MCF 10A (cell line): ENCODE data around the gene HEATR3. TPM values are rescaled to one million over a fixed set of nuclear protein-coding genes. Genes with fewer than 3 reads are reported as not detected.

ENCODE experiments used
- BruUV-seq: library from RNA; stranded (reverse); fragments of 400-500 nt; replicated peaks from 2 replicates; lab custom pipeline; 2021; lab: Mats Ljungman, UMichigan
- CTCF ChIA-PET: fragments of 300-600 bp; sonication (Branson Sonifier 250); formaldehyde crosslinking; extraction: SDS; loops from one replicate; lab custom pipeline; 2021; ENCODE audit warnings: antibody characterized with exemption, inconsistent platforms; lab: Yijun Ruan, JAX
- POLR2A ChIA-PET: fragments of 300-600, 350-650 bp; sonication (Branson Sonifier 250); formaldehyde crosslinking; extraction: SDS; loops from one replicate; lab custom pipeline; 2020; ENCODE audit warnings: antibody characterized with exemption, inconsistent platforms; lab: Yijun Ruan, JAX
- DNase-seq: peaks from one replicate; pipeline ENCODE4 v3.0.0-alpha.2; 2018; ENCODE audit not compliant: unreplicated experiment
- H3K27ac Mint-ChIP-seq: one replicate; pipeline ENCODE4 v1.8.0; 2022; ENCODE audit warnings: mild to moderate bottlenecking, low read depth, mixed read lengths; ENCODE audit not compliant: unreplicated experiment
- H3K27me3 Mint-ChIP-seq: one replicate; pipeline ENCODE4 v1.8.0; 2022; ENCODE audit warnings: mixed read lengths; ENCODE audit not compliant: insufficient read depth, unreplicated experiment
- H3K36me3 Mint-ChIP-seq: one replicate; pipeline ENCODE4 v1.8.0; 2022; ENCODE audit warnings: mild to moderate bottlenecking, moderate library complexity, mixed read lengths; ENCODE audit not compliant: insufficient read depth, unreplicated experiment
- H3K4me1 Mint-ChIP-seq: one replicate; pipeline ENCODE4 v1.8.0; 2022; ENCODE audit warnings: mixed read lengths; ENCODE audit not compliant: insufficient read depth, unreplicated experiment
- H3K4me3 Mint-ChIP-seq: one replicate; pipeline ENCODE4 v1.8.0; 2022; ENCODE audit warnings: mild to moderate bottlenecking, moderate library complexity, mixed read lengths; ENCODE audit not compliant: unreplicated experiment
- H3K9me3 Mint-ChIP-seq: one replicate; pipeline ENCODE4 v1.8.0; 2022; ENCODE audit warnings: mixed read lengths; ENCODE audit not compliant: unreplicated experiment
- intact Hi-C: fragments of 100-400 bp; cut with micrococcal nuclease; formaldehyde crosslinking; loops from 2 replicates; pipeline ENCODE4 v1.14.1; 2022
- total RNA-seq: library from RNA; stranded (reverse); gene quantifications from 2 replicates; pipeline ENCODE4 v1.2.3, GENCODE V29; 2022
- TF ChIP-seq, protein P1 (sequence below): fragments of 200-600 bp; IDR thresholded peaks from one replicate; pipeline ENCODE4 v1.8.0; 2022; ENCODE audit warnings: antibody characterized with exemption, mild to moderate bottlenecking; ENCODE audit not compliant: unreplicated experiment

The HEATR3 gene
- total RNA-seq, 1 experiment from 2014 or later: 13.3 TPM

DNA sequence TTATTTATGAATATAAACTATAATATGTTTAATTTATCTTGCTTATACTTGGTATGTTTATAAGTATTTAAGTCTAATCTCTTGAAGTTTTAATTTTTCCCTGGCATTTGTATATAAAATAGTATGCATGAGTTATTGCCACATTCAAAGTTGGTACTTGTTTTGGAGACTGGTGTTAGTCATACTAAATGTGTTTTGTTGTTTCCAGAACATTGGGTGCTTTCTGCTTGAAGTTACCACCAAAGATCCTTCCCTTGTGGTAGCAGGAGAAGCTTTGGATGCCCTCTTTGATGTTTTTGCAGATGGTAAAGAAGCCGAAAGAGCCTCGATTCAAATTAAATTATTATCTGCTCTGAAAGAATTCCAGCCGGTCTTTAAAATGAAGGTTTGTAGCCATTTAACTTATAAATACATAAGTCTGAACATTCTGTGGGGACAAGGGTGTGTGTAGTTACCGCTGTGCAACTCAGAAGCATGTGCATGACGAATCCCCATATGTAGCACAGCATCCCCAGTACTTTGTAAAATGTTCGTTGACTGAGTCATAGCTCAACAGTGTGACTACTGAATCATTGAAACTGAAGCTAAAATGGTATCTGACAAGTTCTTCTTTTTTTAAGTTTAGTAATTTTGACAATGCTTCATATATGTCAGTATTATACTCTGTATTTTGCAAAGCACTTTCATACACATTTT lies 36.4 kb downstream of the HEATR3 start:
- peaks cover 5% of the 10 kb centered on the region for H3K4me1 Mint-ChIP-seq
- H3K9me3 Mint-ChIP-seq: no peaks in the 10 kb centered on the region
- no peak overlapping the region for H3K4me3 Mint-ChIP-seq
- H3K27me3 Mint-ChIP-seq: no peaks in the 10 kb centered on the region
- peak overlapping the region; percentile 67 for H3K27ac Mint-ChIP-seq
- no TSS peak for BruUV-seq
- intact Hi-C loops: no loop called here
- peaks cover 65% of the 10 kb centered on the region for H3K36me3 Mint-ChIP-seq
- TF ChIP-seq, protein P1, sequence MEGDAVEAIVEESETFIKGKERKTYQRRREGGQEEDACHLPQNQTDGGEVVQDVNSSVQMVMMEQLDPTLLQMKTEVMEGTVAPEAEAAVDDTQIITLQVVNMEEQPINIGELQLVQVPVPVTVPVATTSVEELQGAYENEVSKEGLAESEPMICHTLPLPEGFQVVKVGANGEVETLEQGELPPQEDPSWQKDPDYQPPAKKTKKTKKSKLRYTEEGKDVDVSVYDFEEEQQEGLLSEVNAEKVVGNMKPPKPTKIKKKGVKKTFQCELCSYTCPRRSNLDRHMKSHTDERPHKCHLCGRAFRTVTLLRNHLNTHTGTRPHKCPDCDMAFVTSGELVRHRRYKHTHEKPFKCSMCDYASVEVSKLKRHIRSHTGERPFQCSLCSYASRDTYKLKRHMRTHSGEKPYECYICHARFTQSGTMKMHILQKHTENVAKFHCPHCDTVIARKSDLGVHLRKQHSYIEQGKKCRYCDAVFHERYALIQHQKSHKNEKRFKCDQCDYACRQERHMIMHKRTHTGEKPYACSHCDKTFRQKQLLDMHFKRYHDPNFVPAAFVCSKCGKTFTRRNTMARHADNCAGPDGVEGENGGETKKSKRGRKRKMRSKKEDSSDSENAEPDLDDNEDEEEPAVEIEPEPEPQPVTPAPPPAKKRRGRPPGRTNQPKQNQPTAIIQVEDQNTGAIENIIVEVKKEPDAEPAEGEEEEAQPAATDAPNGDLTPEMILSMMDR: no peak
- ChIA-PET CTCF (interaction anchor here (1.0 kb wide), 1 partner anchor 35 kb away, joined by 4 read pairs; no protein-coding TSS in a partner anchor), POLR2A (interaction anchor here (1.8 kb wide), 1 partner anchor 51 kb away, joined by 6 read pairs; the partner anchor contains the start of gene TENT4B)
- DNase-seq: peak; percentile 54

DNA sequence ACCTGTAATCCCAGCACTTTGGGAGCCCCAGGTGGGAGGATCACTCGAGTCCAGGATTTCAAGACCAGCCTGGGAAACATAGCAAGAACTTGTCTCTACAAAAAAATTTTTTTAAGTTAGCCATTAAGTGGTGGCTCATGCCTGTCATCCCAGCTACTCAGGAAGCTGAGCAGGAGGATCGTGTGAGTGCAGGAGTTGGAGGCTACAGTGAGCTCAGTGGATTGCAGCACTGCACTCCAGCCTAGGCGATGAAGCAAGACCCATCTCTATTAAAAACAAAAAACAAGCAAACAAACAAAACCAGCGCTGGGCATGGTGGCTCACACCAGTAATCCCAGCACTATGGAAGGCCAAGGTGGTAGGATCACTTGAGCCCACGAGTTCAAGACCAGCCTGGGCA lies 38.0 kb downstream of the HEATR3 start:
- peaks cover 61% of the 10 kb centered on the region for H3K36me3 Mint-ChIP-seq
- H3K4me1 Mint-ChIP-seq: peaks cover 5% of the 10 kb centered on the region
- DNase-seq: peak; percentile 60
- H3K27me3 Mint-ChIP-seq: no peaks in the 10 kb centered on the region
- H3K9me3 Mint-ChIP-seq: no peaks in the 10 kb centered on the region
- H3K4me3 Mint-ChIP-seq: no peak overlapping the region
- CTCF ChIA-PET: interaction anchor here (0.8 kb wide), 1 partner anchor 79 kb away, joined by 3 read pairs; the partner anchor contains the start of gene CNEP1R1
- no peak overlapping the region for H3K27ac Mint-ChIP-seq
- POLR2A ChIA-PET: interaction anchor here (1.5 to 1.8 kb wide), 2 partner anchors 16 to 49 kb away, joined by 4 to 6 read pairs; partner anchors contain the start of gene TENT4B
- intact Hi-C loops: no loop called here
- TF ChIP-seq, protein P1: no peak
- BruUV-seq: no TSS peak

- TF ChIP-seq, protein P1: no peak
- peak overlapping the region; percentile 51 for H3K27ac Mint-ChIP-seq
- BruUV-seq: no TSS peak
- ChIA-PET POLR2A (no interaction called here), CTCF (interaction anchor here (0.6 kb wide), 2 partner anchors 46 to 862 kb away, joined by 4 read pairs; no protein-coding TSS in a partner anchor)
- H3K27me3 Mint-ChIP-seq: no peaks in the 10 kb centered on the region
- H3K9me3 Mint-ChIP-seq: no peaks in the 10 kb centered on the region
- intact Hi-C loops: no loop called here
- H3K4me1 Mint-ChIP-seq: peaks cover 9% of the 10 kb centered on the region
- H3K4me3 Mint-ChIP-seq: no peak overlapping the region
- H3K36me3 Mint-ChIP-seq: no peaks in the 10 kb centered on the region
- DNase-seq: no peak
Measured at GRCh38 chr16:50114357-50115129, 48.8 kb downstream of the HEATR3 start.

GRCh38 chr16:50120711-50121110 lies 54.9 kb downstream of the HEATR3 start:
- no peak overlapping the region for H3K4me3 Mint-ChIP-seq
- no peak for DNase-seq
- CTCF ChIA-PET: no interaction called here
- H3K9me3 Mint-ChIP-seq: no peaks in the 10 kb centered on the region
- TF ChIP-seq, protein P1: no peak
- H3K27ac Mint-ChIP-seq: no peak overlapping the region
- POLR2A ChIA-PET: no interaction called here
- H3K27me3 Mint-ChIP-seq: no peaks in the 10 kb centered on the region
- BruUV-seq: no TSS peak
- no peaks in the 10 kb centered on the region for H3K36me3 Mint-ChIP-seq
- peaks cover 6% of the 10 kb centered on the region for H3K4me1 Mint-ChIP-seq
- intact Hi-C loops: no loop called here
